ENCODE measurements around the gene INO80B. TPM values are rescaled to one million over a fixed set of nuclear protein-coding genes. Genes with fewer than 3 reads are reported as not detected.

The INO80B gene
- total and polyA plus RNA-seq, 2 of the 8 experiments (the other 6 are each of a cell fraction or from before 2014, with no cell fraction given) = 3.9 to 18.5 TPM

DNA sequence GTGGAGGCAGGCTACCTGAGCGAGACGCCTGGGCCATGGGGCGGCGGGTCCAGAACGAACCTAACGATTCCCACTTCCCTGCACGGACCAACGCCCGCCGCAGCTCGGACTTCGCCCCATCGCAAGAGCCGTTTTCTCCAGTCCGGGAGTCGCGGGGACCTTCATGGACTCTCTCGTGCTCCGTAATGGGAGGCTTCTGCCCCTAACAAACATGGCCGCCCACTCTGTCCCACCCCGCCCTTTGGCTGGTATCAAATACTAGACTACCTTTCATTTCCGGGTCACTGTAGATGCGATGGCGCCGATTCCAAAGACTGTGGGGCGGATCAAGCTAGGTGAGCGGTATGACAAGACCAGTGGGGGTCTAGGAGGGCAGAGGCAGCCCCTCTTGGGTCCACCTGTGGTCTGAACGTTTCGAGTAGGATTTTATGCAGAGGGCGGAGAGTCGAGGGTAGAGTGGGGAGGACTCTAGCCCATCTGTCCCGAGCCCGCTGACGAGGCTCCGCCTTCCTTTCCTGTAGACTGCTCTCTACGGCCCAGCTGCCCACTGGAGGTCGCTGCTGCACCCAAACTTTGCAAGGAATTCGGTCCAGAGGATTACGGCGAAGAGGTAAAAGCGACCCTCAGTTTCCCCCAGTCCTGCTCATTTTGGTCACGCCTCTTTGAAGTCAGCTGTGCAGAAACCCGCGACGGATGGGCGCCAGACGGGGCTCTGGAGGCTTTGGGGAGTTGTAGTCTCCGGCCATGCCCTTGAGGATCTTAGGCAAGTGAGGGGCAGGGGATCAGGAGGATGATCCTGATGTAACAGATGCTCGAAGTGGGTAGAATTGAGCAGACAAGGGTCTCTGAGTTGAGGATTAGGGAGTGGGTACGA, 28.2 kb downstream of the INO80B start, which contains the start of the genes CCDC142 and TTC31 (continued):
- TF ChIP-seq ASH2L (IDR thresholded peaks at IDR 0.05; ENCODE audit: low read length) (peak; percentile 84), SAP30 (IDR thresholded peaks at IDR 0.05; ENCODE audit: insufficient read depth, insufficient replicate concordance, low read length) (peak; percentile 34), TCF12 (IDR thresholded peaks at IDR 0.05; ENCODE audit: low read depth, low read length) (no peak), TAF7 (optimal IDR thresholded peaks at IDR 0.05; ENCODE audit: borderline replicate concordance, low read depth, low read length) (peak; percentile 75), BRCA1 (IDR thresholded peaks at IDR 0.05; ENCODE audit: low read depth, low read length) (no peak), TBP (IDR thresholded peaks at IDR 0.05; ENCODE audit: low read depth, low read length) (peak; percentile 68), BACH1 (IDR thresholded peaks at IDR 0.05; ENCODE audit: low read length) (no peak), ZNF274 (IDR thresholded peaks at IDR 0.05; ENCODE audit: borderline replicate concordance, extremely low read depth, low read length) (no peak), RXRA (IDR thresholded peaks at IDR 0.05; ENCODE audit: insufficient read depth, low read depth, low read length) (no peak), BCL11A (IDR thresholded peaks at IDR 0.05; ENCODE audit: low read depth in 2 of 2, low read length in 2 of 2) (no peak), SP4 (IDR thresholded peaks at IDR 0.05; ENCODE audit: low read length) (0 out of 2 replicates have a peak, but pooled peaks have one; percentile 63), KDM4A (IDR thresholded peaks at IDR 0.05; ENCODE audit: low read depth, low read length, severe bottlenecking) (peak; percentile 11), YY1 (IDR thresholded peaks at IDR 0.05; ENCODE audit: low read depth, low read length) (peak; percentile 99), RFX5 (IDR thresholded peaks at IDR 0.05; ENCODE audit: borderline replicate concordance, low read depth, low read length) (no peak), CTBP2 (IDR thresholded peaks at IDR 0.05; ENCODE audit: borderline replicate concordance, insufficient read depth, insufficient read length, low read length) (no peak), EZH2 (IDR thresholded peaks at IDR 0.05; ENCODE audit: low read depth, low read length, severe bottlenecking) (no peak), POLR2AphosphoS5 (IDR thresholded peaks at IDR 0.05; ENCODE audit: low read depth, low read length) (peak; percentile 73; the same call in 1 of the 2 replicates), SIRT6 (IDR thresholded peaks at IDR 0.05; ENCODE audit: low read length) (no peak)
- TF ChIP-seq, protein P1, sequence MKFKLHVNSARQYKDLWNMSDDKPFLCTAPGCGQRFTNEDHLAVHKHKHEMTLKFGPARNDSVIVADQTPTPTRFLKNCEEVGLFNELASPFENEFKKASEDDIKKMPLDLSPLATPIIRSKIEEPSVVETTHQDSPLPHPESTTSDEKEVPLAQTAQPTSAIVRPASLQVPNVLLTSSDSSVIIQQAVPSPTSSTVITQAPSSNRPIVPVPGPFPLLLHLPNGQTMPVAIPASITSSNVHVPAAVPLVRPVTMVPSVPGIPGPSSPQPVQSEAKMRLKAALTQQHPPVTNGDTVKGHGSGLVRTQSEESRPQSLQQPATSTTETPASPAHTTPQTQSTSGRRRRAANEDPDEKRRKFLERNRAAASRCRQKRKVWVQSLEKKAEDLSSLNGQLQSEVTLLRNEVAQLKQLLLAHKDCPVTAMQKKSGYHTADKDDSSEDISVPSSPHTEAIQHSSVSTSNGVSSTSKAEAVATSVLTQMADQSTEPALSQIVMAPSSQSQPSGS (IDR thresholded peaks at IDR 0.05; ENCODE audit: low read length) = no peak; the same call in 1 of the 2 replicates
- TF ChIP-seq, protein P2, sequence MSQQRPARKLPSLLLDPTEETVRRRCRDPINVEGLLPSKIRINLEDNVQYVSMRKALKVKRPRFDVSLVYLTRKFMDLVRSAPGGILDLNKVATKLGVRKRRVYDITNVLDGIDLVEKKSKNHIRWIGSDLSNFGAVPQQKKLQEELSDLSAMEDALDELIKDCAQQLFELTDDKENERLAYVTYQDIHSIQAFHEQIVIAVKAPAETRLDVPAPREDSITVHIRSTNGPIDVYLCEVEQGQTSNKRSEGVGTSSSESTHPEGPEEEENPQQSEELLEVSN (IDR thresholded peaks at IDR 0.05) = peak; percentile 52
- TF ChIP-seq, protein P3, sequence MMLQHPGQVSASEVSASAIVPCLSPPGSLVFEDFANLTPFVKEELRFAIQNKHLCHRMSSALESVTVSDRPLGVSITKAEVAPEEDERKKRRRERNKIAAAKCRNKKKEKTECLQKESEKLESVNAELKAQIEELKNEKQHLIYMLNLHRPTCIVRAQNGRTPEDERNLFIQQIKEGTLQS (IDR thresholded peaks at IDR 0.05; ENCODE audit: insufficient read depth, low read depth, low read length) = no peak
